Stimulated activated CD4-positive, alpha-beta T cell treated with anti-CD3 and anti-CD28 coated beads, Interleukin-1b, Interleukin-23, amount 100 ng/mL, for 24 hours (primary cell): ENCODE data around the gene ERG.

ENCODE experiments used
- DNase-seq, 4 experiments: peaks; one replicate each; pipeline ENCODE4 v3.0.0-alpha.2; 2020; ENCODE audit warnings: low read depth in 4 of 4, low spot score in 1 of 4

The ERG gene

DNA sequence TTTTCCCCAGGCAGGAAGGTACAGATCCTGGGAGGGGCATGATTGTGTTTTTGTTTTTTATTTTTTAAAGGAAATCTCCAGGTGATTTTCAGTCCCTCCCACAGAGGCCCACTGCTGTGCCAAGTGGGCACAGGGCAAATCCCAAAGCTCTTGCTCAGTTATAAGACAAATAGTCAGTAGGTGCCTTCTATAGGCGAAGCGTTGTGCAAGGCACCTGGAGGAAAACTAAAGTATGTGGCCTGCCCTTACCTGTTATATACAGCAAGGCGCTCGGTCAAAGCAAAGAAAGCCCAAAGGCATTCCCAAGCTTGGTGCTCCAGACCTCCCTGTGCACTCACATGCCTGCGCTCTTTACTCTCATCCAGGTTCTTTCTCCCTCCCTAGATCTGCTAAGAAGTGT is 160.5 kb downstream of the ERG start:
- DNase-seq: no peak

DNA sequence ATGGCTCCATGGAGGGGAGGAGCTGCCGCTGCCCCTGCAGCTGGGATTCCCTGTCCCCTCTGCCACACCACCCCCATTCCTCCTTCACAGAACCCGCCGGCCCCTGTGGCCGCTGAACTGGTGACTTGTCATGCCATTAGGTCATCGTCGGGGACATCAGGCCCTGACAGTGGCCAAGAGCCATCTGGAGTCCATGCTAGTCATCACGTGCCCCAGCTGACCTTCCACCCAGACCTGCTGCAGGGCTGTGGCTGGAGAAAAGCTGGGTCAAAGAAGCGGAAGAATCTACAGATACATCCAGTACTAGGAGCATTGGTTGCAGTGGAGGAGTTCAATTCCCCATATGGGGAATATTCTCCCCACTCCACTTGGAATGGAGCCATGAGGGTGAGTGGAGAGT is 163.4 kb downstream of the ERG start:
- no peak for DNase-seq

DNA sequence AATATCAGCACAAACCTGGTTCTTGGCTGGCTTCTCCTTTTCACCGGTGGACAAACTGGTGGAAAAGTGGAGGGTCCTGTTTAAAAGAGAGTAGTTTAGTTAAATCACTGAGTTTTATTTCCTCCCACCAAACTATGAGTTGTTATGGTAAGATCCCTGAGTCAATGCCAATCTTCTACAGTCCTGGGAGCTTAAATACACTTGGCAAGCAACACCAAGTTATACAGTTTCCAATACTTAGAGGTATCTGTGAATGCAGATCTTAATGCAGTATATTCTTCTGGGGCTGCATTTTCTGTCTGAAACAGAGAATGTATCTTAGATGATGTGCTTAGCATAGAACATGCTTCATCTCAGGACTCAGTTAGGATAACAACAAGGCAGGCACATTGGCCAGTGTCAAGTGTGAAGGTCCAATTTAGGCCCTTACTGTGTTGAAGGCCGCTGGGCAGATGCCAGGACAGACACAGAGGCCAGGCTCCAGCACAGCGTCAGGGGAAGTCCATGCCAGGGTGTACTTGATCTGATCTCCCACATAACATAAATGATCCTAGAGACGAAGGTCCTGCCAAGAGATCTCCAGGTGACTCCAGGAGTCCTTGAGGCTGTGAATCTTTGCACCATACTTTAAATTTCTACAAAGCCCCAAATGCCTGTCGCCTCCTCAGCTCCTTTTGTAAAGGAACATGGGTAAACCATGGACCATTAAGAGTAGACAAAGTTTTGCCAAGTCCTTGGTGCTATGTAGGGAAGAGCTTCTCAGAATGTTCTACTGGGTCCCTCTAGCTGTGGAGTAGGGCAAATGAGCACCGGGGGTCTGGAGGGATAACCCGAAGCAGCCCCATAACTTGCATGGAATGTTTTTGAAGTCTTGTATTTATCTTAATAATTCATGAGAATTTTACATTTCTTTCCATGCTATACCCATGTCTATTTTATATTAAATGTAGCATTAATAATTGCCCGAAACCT is 164.7 kb downstream of the ERG start:
- no peak for DNase-seq

DNA sequence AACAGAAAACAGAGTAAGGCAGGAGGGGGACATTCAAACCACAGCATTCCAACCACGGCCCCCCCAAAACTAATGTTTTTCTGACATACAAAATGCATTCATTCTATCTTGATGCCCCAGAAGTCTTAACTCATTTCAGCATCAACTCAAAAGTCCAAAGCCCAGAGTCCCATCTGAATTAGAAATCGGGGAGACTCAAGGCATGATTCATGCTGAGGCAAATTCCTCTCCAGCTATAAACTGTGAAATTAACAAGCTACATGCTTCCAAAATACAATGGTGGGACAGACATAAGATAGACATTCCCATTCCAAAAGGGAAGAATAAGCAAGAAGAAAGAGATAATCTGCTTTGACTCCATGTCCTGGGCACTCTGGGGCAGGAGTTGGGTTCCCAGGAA is 167.6 kb downstream of the ERG start:
- DNase-seq: no peak
